Endothelial cell of umbilical vein (primary cell): ENCODE measurements around the gene TSPAN9. TPM values are rescaled to one million over a fixed set of nuclear protein-coding genes. Genes with fewer than 3 reads are reported as not detected.

Source experiments
- BruUV-seq: library from RNA; stranded (reverse); fragments of 400-500 nt; replicated peaks from 2 replicates; lab custom pipeline; 2021; lab: Mats Ljungman, UMichigan
- CTCF ChIA-PET: fragments of 300-600, 350-600 bp; sonication (Branson Sonifier 250); formaldehyde crosslinking; loops from one replicate; lab custom pipeline; 2021; ENCODE audit warnings: antibody characterized with exemption, inconsistent platforms; lab: Charles Lee
- POLR2A ChIA-PET: fragments of 300-600, 350-600 bp; sonication (Branson Sonifier 250); formaldehyde crosslinking; loops from one replicate; lab custom pipeline; 2021; ENCODE audit warnings: antibody characterized with exemption, inconsistent platforms; lab: Charles Lee
- DNase-seq: peaks from one replicate; pipeline ENCODE4 v3.0.0-alpha.2; 2011; ENCODE audit warnings: low read depth, low spot score
- FAIRE-seq: peaks from 2 replicates; lab custom pipeline; 2011; peaks lifted over from hg19 to GRCh38; lab: Jason Lieb, UNC
- H2AFZ ChIP-seq: 2 replicates; pipeline ENCODE4 v1.6.0; 2012; ENCODE audit warnings: low read depth, low read length, control low read depth, inconsistent platforms
- H3K27ac ChIP-seq: 2 replicates; pipeline ENCODE4 v1.5.1; 2011; ENCODE audit warnings: low read depth, mild to moderate bottlenecking, control low read depth, low read length, moderate library complexity; ENCODE audit not compliant: insufficient read depth
- H3K27me3 ChIP-seq, 2 experiments: 2 replicates each; pipeline versions ENCODE4 v1.6.0 to v1.6.1; 2011; ENCODE audit warnings: low read length in 2 of 2, mixed read lengths in 1 of 2; ENCODE audit not compliant: control insufficient read depth in 2 of 2, insufficient read depth in 2 of 2
- H3K36me3 ChIP-seq, 2 experiments: 2 replicates in 1 of 2; 3 replicates in 1 of 2; pipeline ENCODE4 v1.5.1; 2011; ENCODE audit warnings: low read length in 2 of 2, mild to moderate bottlenecking in 1 of 2, moderate library complexity in 1 of 2; ENCODE audit not compliant: control insufficient read depth in 2 of 2, insufficient read depth in 2 of 2; ENCODE audit errors: extremely low read depth in 1 of 2
- H3K4me1 ChIP-seq: 3 replicates; pipeline ENCODE4 v1.5.1; 2011; ENCODE audit warnings: mild to moderate bottlenecking, low read length; ENCODE audit not compliant: control insufficient read depth, insufficient read depth; ENCODE audit errors: extremely low read depth
- H3K4me2 ChIP-seq: 2 replicates; pipeline ENCODE4 v1.6.1; 2011; ENCODE audit warnings: low read length, control low read depth, mixed read lengths; ENCODE audit not compliant: insufficient read depth
- H3K4me3 ChIP-seq, 3 experiments: fragments of 200-600 bp in 1 of 3; sonication (generic), shearing (Covaris generic) in 1 of 3; replicated peaks in 1 of 3; 2 replicates each; pipeline ENCODE4 v1.5.1; 2011 to 2016; ENCODE audit warnings: control low read depth in 3 of 3, low read length in 3 of 3, mild to moderate bottlenecking in 2 of 3, inconsistent platforms in 1 of 3, low read depth in 1 of 3, moderate library complexity in 1 of 3; ENCODE audit not compliant: insufficient read depth in 1 of 3
- H3K79me2 ChIP-seq: 2 replicates; pipeline ENCODE4 v1.6.0; 2012; ENCODE audit warnings: low read length, inconsistent platforms; ENCODE audit not compliant: control insufficient read depth, insufficient read depth
- H3K9ac ChIP-seq: replicated peaks from 2 replicates; pipeline ENCODE3; 2011; ENCODE audit warnings: low read length, control low read depth; ENCODE audit not compliant: insufficient read depth; ENCODE audit errors: extremely low read depth
- H3K9me1 ChIP-seq: replicated peaks from 3 replicates; pipeline ENCODE4 v1.6.0; 2011; ENCODE audit warnings: mild to moderate bottlenecking, low read length; ENCODE audit not compliant: control insufficient read depth, insufficient read depth; ENCODE audit errors: extremely low read depth
- H3K9me3 ChIP-seq: replicated peaks from 2 replicates; pipeline ENCODE4 v1.5.1; 2012; ENCODE audit warnings: low read length, inconsistent platforms; ENCODE audit not compliant: control insufficient read depth, insufficient read depth
- H4K20me1 ChIP-seq: replicated peaks from 2 replicates; pipeline ENCODE3; 2011; ENCODE audit warnings: mild to moderate bottlenecking, low read length; ENCODE audit not compliant: control insufficient read depth, insufficient read depth; ENCODE audit errors: extremely low read depth
- CTCF ChIP-seq, 2 donors: IDR thresholded peaks; 1 replicate in 1 of 2; 2 replicates in 1 of 2; pipeline ENCODE4 v1.5.1; 2011; ENCODE audit warnings: low read length in 2 of 2, mild to moderate bottlenecking in 2 of 2, moderate library complexity in 2 of 2, control low read depth in 1 of 2, inconsistent platforms in 1 of 2, low read depth in 1 of 2; ENCODE audit not compliant: insufficient read depth in 1 of 2; ENCODE audit errors: extremely low read depth in 1 of 2
- FOS ChIP-seq: IDR thresholded peaks from 2 replicates; pipeline ENCODE4 v1.6.1; 2011; ENCODE audit warnings: mild to moderate bottlenecking, low read length, moderate library complexity, borderline replicate concordance; ENCODE audit not compliant: insufficient read depth
- GATA2 ChIP-seq: IDR thresholded peaks from 2 replicates; pipeline ENCODE4 v1.7.0; 2011; ENCODE audit warnings: low read depth, mild to moderate bottlenecking, moderate library complexity, mixed read lengths, low read length; ENCODE audit not compliant: insufficient read length, insufficient read depth
- JUN ChIP-seq: IDR thresholded peaks from 2 replicates; pipeline ENCODE4 v1.6.1; 2011; ENCODE audit warnings: borderline replicate concordance, low read depth; ENCODE audit not compliant: insufficient read length, insufficient read depth
- MYC ChIP-seq: IDR thresholded peaks from one replicate; pipeline ENCODE4 v1.6.1; 2011; ENCODE audit warnings: mild to moderate bottlenecking, low read depth, low read length
- POLR2AphosphoS5 ChIP-seq: IDR thresholded peaks from 2 replicates; pipeline ENCODE4 v1.6.1; 2012; ENCODE audit warnings: low read depth, mild to moderate bottlenecking, control low read depth, low read length, moderate library complexity; ENCODE audit not compliant: insufficient read depth
- dilution Hi-C: fragments of 300-500 bp; cut with MboI; formaldehyde crosslinking; loops from one replicate; pipeline ENCODE4 v1.15.0; 2019; ENCODE audit warnings: low sequenced_read_pairs; ENCODE audit not compliant: extremely low pct_ligation_motif_present
- intact Hi-C: fragments of 100-400 bp; cut with micrococcal nuclease; formaldehyde crosslinking; loops from one replicate; pipeline ENCODE4 v1.10.0; 2022
- polyA plus RNA-seq, 4 experiments: library from polyadenylated mRNA; depleted of rRNA in 3 of 4; stranded (reverse) in 3 of 4; unstranded in 1 of 4; fragments of >200 nt; gene quantifications; 2 replicates each; pipeline versions ENCODE4 v1.2.1 to v1.2.3, GENCODE V29; 2011 to 2012; ENCODE audit warnings: missing spikeins in 1 of 4
- total RNA-seq: library from RNA; stranded (reverse); gene quantifications from 2 replicates; pipeline ENCODE4 v1.2.3, GENCODE V29; 2021

The TSPAN9 gene
- total and polyA plus RNA-seq, 2 donors (not counting 3 experiments of a cell fraction or from before 2014, with no cell fraction given): 43.3 to 66.8 TPM

- intact Hi-C loops: loop anchor here (5.0 kb wide), 2 partner anchors 60 to 125 kb away; no protein-coding TSS in a partner anchor
- CTCF ChIA-PET: interaction anchor here (0.6 to 8.0 kb wide), 5 partner anchors 23 to 705 kb away, joined by 3 to 312 read pairs (median 22); no protein-coding TSS in a partner anchor
- H3K9ac ChIP-seq: no peak overlapping the region
- H2AFZ ChIP-seq: no peak overlapping the region
- POLR2A ChIA-PET: no interaction called here
- H3K79me2 ChIP-seq: no peaks in the 10 kb centered on the region
- FAIRE-seq (no peak), DNase-seq (no peak)
- no peak overlapping the region for H3K4me2 ChIP-seq
- H3K4me3 ChIP-seq: no peak overlapping the region
- dilution Hi-C loops: loop anchor here (5.0 to 10.0 kb wide), 2 partner anchors 145 to 203 kb away; partner anchors contain the start of gene TSPAN9
- H3K9me3 ChIP-seq: no peaks in the 10 kb centered on the region
- no peaks in the 10 kb centered on the region for H3K9me1 ChIP-seq
- H3K36me3 ChIP-seq: peaks cover 0 to 12% of the 10 kb centered on the region in 2 experiments
- no peaks in the 10 kb centered on the region for H3K27me3 ChIP-seq
- no peaks in the 10 kb centered on the region for H3K4me1 ChIP-seq
- H4K20me1 ChIP-seq: no peaks in the 10 kb centered on the region
- TF ChIP-seq JUN: no peak
- TF ChIP-seq POLR2AphosphoS5: no peak
- TF ChIP-seq FOS: no peak
- no peak for TF ChIP-seq GATA2
- TF ChIP-seq MYC: no peak
- no peak for TF ChIP-seq CTCF (IDR thresholded peaks at IDR 0.05; ENCODE audit: extremely low read depth in 1 of 2, insufficient read depth in 1 of 2, low read depth in 1 of 2, low read length in 2 of 2)
- no TSS peak for BruUV-seq
- H3K27ac ChIP-seq: no peak overlapping the region
Observed at GRCh38 chr12:3277306-3277943, 200.2 kb downstream of the TSPAN9 start.
